Jurkat, Clone E6-1 (cell line): ENCODE measurements around the gene STEAP4. TPM values are rescaled to one million over a fixed set of nuclear protein-coding genes. Genes with fewer than 3 reads are reported as not detected.

Experiments used
- DNase-seq: peaks from one replicate; pipeline ENCODE4 v3.0.0-alpha.2; 2011; ENCODE audit warnings: low read depth, low spot score
- H3K4me3 ChIP-seq: 2 replicates; pipeline ENCODE4 v1.5.1; 2011; ENCODE audit warnings: mild to moderate bottlenecking, low read length, control low read depth, moderate library complexity
- polyA plus RNA-seq: library from polyadenylated mRNA; unstranded; fragments of >200 nt; gene quantifications from one replicate; pipeline ENCODE4 v1.2.1, GENCODE V29; 2012; ENCODE audit warnings: missing spikeins; ENCODE audit not compliant: insufficient read length, insufficient read depth

The STEAP4 gene
- not detected for polyA plus RNA-seq

- no peak for DNase-seq
- no peak within 1 kb of the TSS for H3K4me3 ChIP-seq
Observed at GRCh38 chr7:88306590-88307048, at the start of gene STEAP4. STEAP4 (minus strand) TSS chr7:88306894; CDS start chr7:88284269, 22,625 bp downstream.

GRCh38 chr7:88355011-88355410 lies 48.3 kb upstream of the STEAP4 start:
- no peak overlapping the region for H3K4me3 ChIP-seq
- no peak for DNase-seq

GRCh38 chr7:88350118-88350517 lies 43.4 kb upstream of the STEAP4 start:
- no peak for DNase-seq
- H3K4me3 ChIP-seq, result no peak overlapping the region

- no peak overlapping the region for H3K4me3 ChIP-seq
Observed at GRCh38 chr7:88347517-88347916, 40.8 kb upstream of the STEAP4 start.

GRCh38 chr7:88347090-88347489 lies 40.4 kb upstream of the STEAP4 start:
- no peak for DNase-seq

More at GRCh38 chr7:88347517-88347916, 40.8 kb upstream of the STEAP4 start:
- DNase-seq, result no peak

GRCh38 chr7:88346357-88346756 lies 39.7 kb upstream of the STEAP4 start:
- no peak overlapping the region for H3K4me3 ChIP-seq
- no peak for DNase-seq

More at GRCh38 chr7:88347090-88347489, 40.4 kb upstream of the STEAP4 start:
- no peak overlapping the region for H3K4me3 ChIP-seq

- DNase-seq, result no peak
- no peak overlapping the region for H3K4me3 ChIP-seq
Observed at GRCh38 chr7:88344956-88345832, 38.5 kb upstream of the STEAP4 start.

- no peak overlapping the region for H3K4me3 ChIP-seq
- DNase-seq, result no peak
Observed at GRCh38 chr7:88344271-88344670, 37.6 kb upstream of the STEAP4 start.

- DNase-seq, result no peak
- H3K4me3 ChIP-seq, result no peak overlapping the region
Observed at GRCh38 chr7:88339195-88339922, 32.7 kb upstream of the STEAP4 start.

- no peak overlapping the region for H3K4me3 ChIP-seq
Observed at GRCh38 chr7:88338503-88338902, 31.8 kb upstream of the STEAP4 start.

GRCh38 chr7:88337572-88337971 lies 30.9 kb upstream of the STEAP4 start:
- H3K4me3 ChIP-seq, result no peak overlapping the region
- DNase-seq, result no peak

More at GRCh38 chr7:88338503-88338902, 31.8 kb upstream of the STEAP4 start:
- DNase-seq, result no peak

- no peak overlapping the region for H3K4me3 ChIP-seq
- DNase-seq, result no peak
Observed at GRCh38 chr7:88331322-88331721, 24.6 kb upstream of the STEAP4 start.

GRCh38 chr7:88329532-88330463 lies 23.1 kb upstream of the STEAP4 start:
- H3K4me3 ChIP-seq, result no peak overlapping the region
- DNase-seq, result no peak

GRCh38 chr7:88328787-88329186 lies 22.1 kb upstream of the STEAP4 start:
- DNase-seq, result no peak

GRCh38 chr7:88324699-88325098 lies 18.0 kb upstream of the STEAP4 start:
- no peak for DNase-seq
- H3K4me3 ChIP-seq, result no peak overlapping the region

More at GRCh38 chr7:88328787-88329186, 22.1 kb upstream of the STEAP4 start:
- no peak overlapping the region for H3K4me3 ChIP-seq

- no peak overlapping the region for H3K4me3 ChIP-seq
- no peak for DNase-seq
Observed at GRCh38 chr7:88322151-88322550, 15.5 kb upstream of the STEAP4 start.

GRCh38 chr7:88321694-88322093 lies 15.0 kb upstream of the STEAP4 start:
- no peak overlapping the region for H3K4me3 ChIP-seq
- no peak for DNase-seq

- DNase-seq, result no peak
- no peak overlapping the region for H3K4me3 ChIP-seq
Observed at GRCh38 chr7:88318196-88318595, 11.5 kb upstream of the STEAP4 start.

GRCh38 chr7:88317422-88317821 lies 10.7 kb upstream of the STEAP4 start:
- H3K4me3 ChIP-seq, result no peak overlapping the region
- no peak for DNase-seq
